CD4-positive, alpha-beta T cell treated with Interleukin-2 at 100 ng/mL for 4 hours (primary cell): ENCODE measurements around the gene SDC1.
"Not testable (repeated sequence)": the region's sequence is repeated elsewhere in the genome, so short reads cannot be mapped to it uniquely, and the experiment has no call there.

ENCODE experiments used
- DNase-seq: peaks from one replicate; pipeline ENCODE4 v3.0.0-alpha.2; 2020; ENCODE audit warnings: low spot score

SDC1 gene

GRCh38 chr2:20224716-20225293 lies at the start of gene SDC1:
TSS of gene SDC1 (minus strand) at chr2:20225130. CDS start at chr2:20224867, 263 bp downstream.
- no peak for DNase-seq

- DNase-seq = no peak
These were observed 48.1 kb upstream of the SDC1 start for GRCh38 chr2:20273042-20273441.

- not testable (repeated sequence) for DNase-seq
These were observed 43.4 kb upstream of the SDC1 start for GRCh38 chr2:20268317-20268716.

- no peak for DNase-seq
These were observed 42.6 kb upstream of the SDC1 start for GRCh38 chr2:20267529-20267928.

- no peak for DNase-seq
These were observed 39.7 kb upstream of the SDC1 start for GRCh38 chr2:20264629-20265028.

- DNase-seq = no peak
These were observed 32.5 kb upstream of the SDC1 start for GRCh38 chr2:20257411-20257810.

- no peak for DNase-seq
These were observed 29.8 kb upstream of the SDC1 start for GRCh38 chr2:20254731-20255130.

- no peak for DNase-seq
These were observed 25.5 kb upstream of the SDC1 start for GRCh38 chr2:20250436-20250835.

GRCh38 chr2:20249170-20249569 lies 24.2 kb upstream of the SDC1 start:
- no peak for DNase-seq

- no peak for DNase-seq
These were observed 22.2 kb upstream of the SDC1 start for GRCh38 chr2:20247084-20247483.

- not testable (repeated sequence) for DNase-seq
These were observed 18.7 kb upstream of the SDC1 start for GRCh38 chr2:20243637-20244036.

GRCh38 chr2:20242727-20243377 lies 17.9 kb upstream of the SDC1 start:
- DNase-seq = no peak

- DNase-seq = no peak
These were observed 17.2 kb upstream of the SDC1 start for GRCh38 chr2:20241973-20242726.

GRCh38 chr2:20240291-20240690 lies 15.4 kb upstream of the SDC1 start:
- DNase-seq = not testable (repeated sequence)

- DNase-seq = no peak
These were observed 11.6 kb upstream of the SDC1 start for GRCh38 chr2:20236496-20236895.

GRCh38 chr2:20235655-20236305 lies 10.8 kb upstream of the SDC1 start:
- DNase-seq = no peak

- not testable (repeated sequence) for DNase-seq
These were observed 9.7 kb upstream of the SDC1 start for GRCh38 chr2:20234597-20234996.

GRCh38 chr2:20232837-20233207 lies 7.9 kb upstream of the SDC1 start:
- no peak for DNase-seq

GRCh38 chr2:20231598-20232026 lies 6.7 kb upstream of the SDC1 start:
- DNase-seq = no peak

GRCh38 chr2:20231159-20231558 lies 6.2 kb upstream of the SDC1 start:
- DNase-seq = no peak

- no peak for DNase-seq
These were observed 5.1 kb upstream of the SDC1 start for GRCh38 chr2:20230114-20230425.

- no peak for DNase-seq
These were observed 4.6 kb upstream of the SDC1 start for GRCh38 chr2:20229322-20230113.
